Measurements from ENCODE around the gene PIP5K1A.

DNA sequence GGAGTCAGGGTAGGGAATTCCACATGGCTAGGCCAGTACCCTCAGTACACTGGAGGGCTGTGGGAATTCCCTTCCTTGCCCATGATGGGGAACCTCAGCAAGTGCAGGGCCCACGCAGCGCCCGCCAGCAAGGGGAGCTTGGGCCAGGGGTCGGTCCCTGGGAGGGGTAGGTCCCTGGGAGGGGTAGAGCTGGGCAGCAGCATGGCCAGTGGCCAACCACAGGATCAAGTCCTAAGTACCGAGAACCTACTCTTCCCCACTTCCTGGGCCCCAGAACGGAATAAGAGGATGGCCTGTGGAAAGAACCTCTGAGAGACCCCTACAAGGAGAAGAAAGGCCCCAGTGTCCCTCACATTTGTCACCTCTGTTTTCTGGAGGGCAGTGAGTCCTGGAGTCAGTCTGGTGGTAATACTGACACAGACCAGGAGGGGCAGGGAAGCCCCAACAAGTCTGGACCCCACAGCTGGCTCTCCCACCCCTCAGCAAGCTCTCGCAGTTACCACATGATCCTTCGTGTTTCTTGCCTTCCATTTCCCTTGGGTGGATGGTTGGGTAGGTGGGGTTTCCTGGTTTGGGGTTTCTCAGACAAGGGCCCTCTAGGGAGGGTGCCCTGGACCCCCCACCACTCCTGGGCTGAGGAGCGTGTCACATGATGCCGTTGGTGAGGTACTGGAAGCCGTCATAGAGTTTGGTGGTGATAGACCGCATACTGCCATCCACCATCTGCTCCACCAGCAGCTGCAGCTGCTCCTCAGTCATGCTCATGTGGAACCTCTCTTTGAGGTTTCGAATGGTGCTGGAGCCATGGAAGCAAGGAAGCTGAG is 94.1 kb downstream of the PIP5K1A start:
- TF ChIP-seq CTCF (conservative IDR thresholded peaks at IDR 0.05 in 1 of 2, IDR thresholded peaks at IDR 0.05 in 1 of 2; ENCODE audit: low read depth in 1 of 2, low read length in 2 of 2): no peak
- no peak for TF ChIP-seq EZH2 (IDR thresholded peaks at IDR 0.05; ENCODE audit: low read length, missing control alignments)

All from fibroblast of lung (primary cell).